GM19035 (cell line): ENCODE data around the gene BYSL.

Experiments
- ATAC-seq: cut with Tn5 transposase; IDR thresholded peaks from one replicate; pipeline ENCODE4 v1.9.1; 2021; ENCODE audit not compliant: unreplicated experiment

Gene BYSL, protein sequence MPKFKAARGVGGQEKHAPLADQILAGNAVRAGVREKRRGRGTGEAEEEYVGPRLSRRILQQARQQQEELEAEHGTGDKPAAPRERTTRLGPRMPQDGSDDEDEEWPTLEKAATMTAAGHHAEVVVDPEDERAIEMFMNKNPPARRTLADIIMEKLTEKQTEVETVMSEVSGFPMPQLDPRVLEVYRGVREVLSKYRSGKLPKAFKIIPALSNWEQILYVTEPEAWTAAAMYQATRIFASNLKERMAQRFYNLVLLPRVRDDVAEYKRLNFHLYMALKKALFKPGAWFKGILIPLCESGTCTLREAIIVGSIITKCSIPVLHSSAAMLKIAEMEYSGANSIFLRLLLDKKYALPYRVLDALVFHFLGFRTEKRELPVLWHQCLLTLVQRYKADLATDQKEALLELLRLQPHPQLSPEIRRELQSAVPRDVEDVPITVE

DNA sequence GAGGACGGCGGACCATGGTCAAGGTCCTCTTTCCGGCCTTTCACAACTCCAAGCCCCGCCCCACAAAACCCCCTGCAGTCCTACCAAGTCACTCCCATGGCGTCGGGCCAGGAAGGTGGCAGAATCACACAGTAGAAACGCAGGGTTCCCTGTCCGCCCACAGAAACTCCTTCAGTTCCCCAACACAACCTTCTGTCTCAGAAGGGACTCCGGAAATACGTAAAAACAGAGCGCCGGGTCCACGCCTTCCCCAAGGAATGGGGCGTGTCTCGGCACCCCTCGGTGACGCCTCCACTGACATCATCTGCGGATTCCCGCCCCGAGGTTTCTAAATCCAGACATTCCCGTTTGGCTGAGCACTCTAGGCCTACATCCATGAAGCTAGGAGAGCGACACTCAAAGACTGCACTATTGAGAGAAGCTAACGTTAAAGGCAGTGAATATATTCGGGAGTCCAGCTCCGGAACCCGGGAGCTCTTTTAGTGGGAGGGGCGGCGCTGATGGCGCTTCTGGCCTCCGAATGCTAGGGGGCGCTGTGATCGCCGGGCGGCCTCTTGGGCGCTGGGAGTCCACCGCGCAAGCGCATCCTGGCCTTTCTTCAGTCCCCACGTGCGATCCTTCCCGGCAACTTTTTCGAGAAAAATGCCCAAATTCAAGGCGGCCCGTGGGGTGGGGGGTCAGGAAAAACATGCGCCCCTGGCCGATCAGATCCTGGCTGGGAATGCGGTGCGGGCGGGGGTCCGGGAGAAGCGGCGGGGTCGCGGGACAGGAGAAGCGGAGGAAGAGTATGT is at the start of gene BYSL, which contains the start of gene MED20:
BYSL (plus strand) TSS at position 579 of the 791 bp plus-strand sequence; CDS start at position 643, 64 bp downstream.
MED20 (minus strand) TSS at position 219 of the 791 bp plus-strand sequence; CDS start at position 98, 121 bp downstream.
- ATAC-seq, result peak; percentile 93

DNA sequence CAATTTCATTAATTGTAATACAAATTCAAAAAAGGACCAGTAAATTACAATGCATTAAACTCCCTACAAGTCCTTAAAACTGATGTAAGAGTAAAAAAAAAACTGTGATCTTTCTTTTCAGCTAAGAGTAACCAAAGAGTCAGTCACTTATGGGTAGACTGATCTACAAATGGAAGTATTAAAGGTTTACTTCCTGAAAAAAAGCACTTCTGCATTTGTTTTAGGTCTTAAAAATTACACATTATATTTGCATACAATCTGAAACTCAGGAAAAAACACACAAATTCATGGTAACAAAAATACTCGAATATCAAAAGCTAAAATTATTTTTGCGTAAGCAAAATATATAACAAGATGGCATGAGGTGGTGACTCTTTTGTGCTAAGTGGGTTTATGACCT is 49.6 kb upstream of the BYSL start:
- no peak for ATAC-seq

DNA sequence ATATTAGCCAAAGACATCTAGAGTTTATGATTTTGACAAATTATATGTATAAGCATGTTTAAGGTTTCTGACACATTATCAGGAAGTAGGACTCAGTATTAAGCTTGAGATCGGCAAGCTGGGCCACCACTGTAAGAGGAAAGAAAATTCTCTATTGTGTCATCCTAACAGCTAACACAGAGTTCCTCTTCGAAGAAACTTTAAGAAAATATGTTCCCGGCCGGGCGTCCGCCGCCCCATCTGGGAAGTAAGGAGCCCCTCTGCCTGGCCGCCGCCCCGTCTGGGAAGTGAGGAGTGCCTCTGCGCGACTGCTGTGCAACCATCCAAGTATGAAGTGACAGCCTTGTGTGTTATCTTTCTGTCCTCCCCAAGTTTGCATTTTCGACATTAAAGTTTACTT is 49.2 kb upstream of the BYSL start:
- ATAC-seq, result no peak

DNA sequence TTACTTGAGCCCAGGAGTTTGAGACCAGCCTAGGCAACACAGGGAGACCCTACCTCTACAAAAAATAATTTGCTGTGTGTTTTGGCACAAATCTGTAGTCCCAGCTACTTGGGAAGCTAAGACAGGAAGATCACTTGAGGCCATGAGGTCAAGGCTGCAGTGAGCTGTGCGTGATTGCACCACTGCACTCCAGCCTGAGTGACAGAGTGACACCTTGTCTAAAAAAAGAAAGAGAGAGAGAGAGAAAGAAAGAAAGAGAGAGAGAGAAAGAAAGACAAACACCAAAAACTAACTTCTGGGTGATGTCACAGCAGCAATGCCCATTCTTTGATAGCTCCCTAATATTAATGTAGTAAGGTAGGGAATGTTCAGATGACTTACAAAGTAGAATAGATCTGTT is 46.6 kb upstream of the BYSL start:
- ATAC-seq, result no peak

DNA sequence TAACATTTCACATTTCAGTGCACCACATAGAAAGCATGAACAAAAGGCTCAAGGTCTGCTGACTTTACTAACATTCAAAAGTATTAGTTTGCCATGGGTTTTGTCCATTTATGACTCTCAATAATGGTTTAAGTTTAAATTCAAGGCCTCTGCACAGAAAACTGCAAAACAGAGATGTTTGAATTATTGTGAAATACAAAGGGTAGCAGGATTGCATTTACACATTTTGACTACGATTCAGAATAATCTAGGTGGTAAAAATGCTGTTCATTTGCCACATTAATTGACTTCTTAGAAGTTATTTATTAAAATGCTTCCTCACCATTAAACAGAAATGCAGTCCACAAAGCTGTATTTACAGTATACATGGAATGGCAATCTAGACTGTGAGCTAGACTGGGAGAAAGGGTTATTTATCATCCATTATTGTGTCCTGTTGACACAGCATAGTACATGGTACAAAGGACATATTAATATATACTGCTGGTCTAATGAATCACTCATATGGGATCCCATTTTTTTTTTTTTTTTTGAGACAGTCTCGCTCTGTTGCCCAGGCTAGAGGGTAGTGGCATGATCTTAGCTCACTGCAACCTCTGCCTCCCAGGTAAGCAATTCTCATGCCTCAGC is 44.1 kb upstream of the BYSL start:
- no peak for ATAC-seq

DNA sequence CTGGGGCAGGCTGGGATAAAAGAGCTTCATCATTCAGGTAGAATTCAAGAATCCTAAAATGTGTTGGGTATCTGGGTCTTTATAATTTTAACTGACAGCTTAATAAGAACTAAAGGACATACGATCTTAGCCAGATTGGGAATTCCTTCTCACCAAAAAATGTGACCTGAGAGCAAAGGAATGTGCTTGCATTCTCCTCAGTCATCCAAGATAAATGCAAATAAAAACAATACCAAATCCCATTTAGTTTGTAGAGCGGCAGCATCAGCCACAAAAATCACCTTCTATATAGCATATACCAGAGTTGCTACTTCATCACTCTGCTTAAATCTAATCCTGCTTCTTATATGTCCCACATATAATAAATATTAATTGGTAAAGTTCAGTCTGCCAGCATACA is 43.1 kb upstream of the BYSL start:
- ATAC-seq, result no peak

DNA sequence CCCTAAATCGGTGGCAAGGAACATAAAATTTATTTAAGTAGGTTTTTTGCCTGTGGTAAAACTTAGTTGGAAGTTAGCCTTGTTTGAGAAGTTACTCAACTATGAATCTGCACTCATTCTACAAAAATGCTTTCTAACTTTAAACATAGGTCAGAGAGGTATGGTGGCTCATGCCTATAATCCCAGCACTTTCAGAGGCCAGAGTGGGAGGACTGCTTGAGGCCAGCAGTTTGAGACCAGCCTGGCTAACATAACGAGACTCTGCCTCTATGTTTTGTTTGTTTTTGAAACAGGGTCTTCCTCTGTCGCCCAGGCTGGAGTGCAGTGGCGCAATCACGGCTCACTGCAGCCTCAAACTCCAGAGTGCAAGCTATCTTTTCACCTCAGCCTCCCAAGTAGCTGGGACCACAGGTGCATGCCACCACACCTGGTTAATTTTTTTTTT is 42.3 kb upstream of the BYSL start:
- no peak for ATAC-seq

DNA sequence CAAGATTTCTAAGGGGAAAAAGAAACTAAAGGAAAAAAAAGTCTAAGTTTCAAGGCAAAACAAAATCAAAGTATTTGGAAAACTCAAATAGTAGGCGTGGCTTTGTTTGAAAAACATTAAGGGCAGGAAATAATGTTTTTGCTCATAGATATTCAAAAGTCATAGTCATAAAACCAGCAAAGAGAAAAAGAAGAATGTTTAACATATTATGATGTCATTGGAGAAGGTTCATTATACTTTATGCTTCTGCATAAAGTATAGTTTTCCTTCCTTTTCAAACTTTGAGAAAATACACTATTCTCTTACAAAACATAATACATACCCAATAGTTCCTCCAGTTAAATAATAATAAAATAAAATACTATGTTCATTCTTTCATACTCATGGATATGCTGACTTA is 39.8 kb upstream of the BYSL start:
- ATAC-seq, result no peak

DNA sequence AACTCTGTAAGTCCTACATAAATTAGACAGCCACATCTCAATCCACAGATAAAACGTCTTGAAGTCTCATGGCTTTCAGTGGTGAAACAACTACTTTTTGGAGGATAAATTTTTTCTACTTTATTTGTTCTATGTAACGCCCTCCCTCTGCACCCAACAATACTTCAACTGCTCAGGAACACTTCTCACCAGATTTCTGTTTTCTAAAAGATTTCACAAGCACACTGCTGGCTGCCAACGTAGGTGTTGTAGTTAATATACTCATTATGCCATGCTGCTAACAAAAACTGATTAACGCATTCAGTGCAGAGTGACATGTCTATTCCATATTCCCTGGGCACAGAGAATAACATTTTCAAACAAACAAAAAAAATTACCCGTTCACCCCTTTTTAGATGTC is 36.3 kb upstream of the BYSL start:
- ATAC-seq, result no peak

DNA sequence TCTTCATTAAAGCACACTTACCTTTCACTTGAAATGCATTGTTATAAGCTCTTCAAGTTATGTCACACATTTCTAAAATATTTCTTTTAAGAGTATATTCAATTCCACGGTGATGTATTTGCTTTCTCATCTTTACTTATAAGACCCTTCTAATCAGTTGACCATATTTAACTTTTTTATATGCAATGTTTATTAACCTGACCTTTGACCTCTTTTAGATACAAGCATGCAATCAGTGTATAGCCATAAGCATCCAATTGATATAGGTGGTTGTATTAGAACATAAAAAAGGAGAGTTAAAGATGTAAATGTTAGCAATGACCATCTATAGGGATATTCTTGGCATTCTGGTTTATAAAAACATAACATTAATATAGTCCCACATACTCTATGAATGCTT is 35.4 kb upstream of the BYSL start:
- no peak for ATAC-seq

DNA sequence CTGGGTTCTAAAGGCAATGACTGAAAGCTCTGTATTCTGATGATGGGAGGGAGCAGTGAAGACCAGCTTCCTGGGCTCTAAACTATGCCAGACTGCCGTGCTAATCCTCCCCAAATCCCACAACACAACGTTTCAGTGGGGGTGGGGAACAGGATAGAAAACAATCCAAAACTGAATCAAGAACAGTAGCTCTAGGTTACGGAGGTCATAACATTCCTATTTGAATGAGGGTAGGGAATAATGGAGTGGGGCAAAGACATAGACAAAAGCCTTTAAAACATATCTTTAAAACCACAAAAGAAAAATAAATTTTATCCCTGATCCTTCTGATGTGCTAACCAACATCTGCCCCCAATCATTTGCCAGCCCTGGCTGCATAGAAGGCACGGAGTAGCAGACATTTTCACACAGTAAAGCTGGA is 34.0 kb upstream of the BYSL start:
- ATAC-seq, result no peak

DNA sequence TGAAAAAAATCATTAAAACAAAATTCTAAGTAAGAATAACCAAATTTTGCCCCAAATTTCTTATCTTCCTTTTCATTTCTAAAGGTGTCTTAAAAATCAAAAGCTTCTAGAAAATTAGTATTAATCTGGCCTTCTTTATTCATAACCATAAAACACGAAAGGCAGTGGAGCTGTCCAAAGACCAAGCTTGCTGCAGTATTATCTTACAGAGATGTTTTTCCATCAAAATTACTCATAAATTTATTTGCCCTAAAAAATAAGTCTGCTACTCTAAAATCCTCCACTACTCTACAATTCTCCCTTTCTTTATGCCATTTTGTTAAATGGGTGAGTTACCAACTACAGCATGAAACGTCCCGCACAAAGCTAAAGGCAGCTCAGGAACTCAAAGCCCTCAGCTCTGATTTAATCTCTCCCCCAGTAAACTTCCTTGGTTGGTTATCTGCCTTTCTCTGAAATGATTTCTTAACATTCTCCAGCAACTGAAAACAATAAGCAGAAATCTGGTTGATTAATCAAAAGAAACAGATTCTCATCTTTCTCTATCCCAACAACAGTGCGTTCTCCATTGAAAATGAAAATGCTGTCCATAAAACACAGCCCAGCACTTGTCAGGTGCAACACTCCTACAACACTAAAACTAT is 28.3 kb upstream of the BYSL start:
- ATAC-seq, result no peak

DNA sequence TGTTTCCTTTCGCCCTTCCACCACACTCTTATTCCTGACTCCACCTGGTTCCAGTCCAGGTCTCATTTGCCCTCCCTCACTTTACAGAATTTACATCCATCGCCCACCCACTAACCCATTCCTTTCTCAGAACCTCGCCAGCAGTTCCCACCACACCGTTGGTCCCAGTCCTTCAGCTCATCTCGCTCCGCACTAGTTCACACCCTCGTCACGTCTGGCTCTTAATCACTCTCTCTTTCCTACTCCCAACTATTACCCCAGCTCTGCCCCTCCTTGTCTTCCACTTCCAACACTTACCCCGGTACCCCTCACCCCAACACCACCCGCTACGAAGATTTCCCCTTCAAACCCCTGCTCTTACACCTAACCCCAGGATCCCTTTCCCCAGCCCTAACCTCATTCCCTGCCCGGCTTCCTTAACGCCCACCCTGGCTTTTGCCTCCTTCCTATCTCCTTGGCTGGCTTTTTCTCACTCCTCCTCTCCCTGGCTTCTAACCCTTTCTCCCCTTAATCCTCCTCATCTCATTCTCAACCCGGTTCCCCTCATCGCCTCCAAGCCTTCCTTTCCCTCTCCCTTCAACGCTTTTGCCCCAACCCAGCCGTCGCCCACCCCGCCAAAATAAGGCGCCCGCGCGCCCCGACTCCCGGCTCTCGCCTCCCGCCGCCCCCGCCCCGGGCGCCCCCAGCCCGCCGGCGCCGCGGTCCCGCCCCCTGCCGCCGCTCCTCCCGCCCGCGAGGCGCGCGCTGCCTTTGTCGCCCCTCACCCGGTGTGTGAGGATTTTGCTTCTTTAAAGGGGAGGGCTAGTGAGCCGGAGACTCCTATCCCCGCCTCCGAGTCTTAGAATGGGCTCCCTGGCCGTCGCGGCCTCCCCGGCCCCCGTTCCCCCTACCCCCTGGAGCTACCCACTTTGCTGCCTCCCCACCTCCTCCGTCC is 26.7 kb upstream of the BYSL start:
- peak; percentile 32 for ATAC-seq

DNA sequence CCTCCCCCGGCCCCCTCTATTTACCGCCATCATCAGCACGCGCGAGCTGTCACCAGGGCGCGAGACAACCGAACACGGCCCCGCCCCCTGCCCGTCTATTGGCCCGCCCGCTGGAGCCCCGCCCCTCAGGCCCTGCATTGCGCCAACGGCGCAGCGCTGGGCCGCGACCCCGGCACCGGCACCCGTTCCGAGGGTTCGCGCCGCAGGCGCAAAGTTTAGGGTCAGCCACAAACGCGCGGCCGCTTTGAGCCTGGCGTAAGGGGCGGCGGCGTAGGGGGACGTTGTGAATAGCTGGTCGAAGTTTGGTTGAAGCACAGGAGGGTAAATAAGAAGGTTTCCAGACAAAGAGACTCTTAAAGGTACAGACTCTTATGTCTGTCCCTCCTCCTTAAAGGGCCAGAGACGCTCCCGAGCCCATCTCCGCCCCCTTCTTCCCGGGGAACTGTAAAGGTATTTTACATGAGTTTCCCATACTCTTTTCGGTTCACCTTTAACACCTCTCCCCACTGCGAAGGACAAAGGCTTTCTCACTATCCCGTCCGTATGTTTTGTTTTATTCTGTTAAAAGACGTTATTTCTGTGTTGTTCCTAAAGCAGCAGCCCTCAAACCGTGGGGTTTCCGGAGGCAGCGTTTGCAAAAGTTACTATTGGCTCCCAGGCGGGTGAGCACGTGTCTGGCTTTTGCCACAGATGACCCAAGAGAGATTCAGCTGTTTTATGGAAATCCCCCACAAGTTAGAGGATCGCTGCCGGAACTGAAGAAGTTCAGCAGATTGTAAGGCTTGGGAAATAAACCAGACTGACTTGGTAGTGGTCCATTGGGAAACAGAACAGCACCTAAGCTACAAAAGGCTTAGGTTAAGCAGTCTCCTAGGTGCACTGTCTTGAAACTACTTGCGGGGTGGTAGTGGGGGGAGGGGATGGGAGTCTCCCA is 25.7 kb upstream of the BYSL start, which contains the start of gene USP49:
USP49 (minus strand) TSS at position 76 of the 934 bp plus-strand sequence. CDS start 88,392 bp downstream, outside the sequence.
- ATAC-seq, result peak; percentile 77

DNA sequence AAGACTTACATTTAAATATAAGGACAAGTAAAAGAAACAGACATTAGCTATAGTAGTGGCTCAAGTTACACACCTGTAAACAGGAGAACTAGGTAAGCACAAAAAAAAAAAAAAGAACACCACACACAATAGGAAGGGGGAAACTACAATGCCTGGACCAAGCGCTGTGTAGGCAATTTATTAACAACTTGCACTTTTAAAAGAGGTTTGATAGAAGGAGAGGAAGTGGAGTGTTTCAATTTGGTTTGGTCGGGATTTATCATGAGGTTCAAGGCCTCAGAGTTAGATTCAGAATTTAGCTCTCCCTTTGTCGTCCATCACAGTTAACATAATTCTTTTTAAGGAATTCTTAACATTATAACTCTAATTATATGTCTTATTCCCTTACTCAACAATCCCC is 25.0 kb upstream of the BYSL start:
- no peak for ATAC-seq

DNA sequence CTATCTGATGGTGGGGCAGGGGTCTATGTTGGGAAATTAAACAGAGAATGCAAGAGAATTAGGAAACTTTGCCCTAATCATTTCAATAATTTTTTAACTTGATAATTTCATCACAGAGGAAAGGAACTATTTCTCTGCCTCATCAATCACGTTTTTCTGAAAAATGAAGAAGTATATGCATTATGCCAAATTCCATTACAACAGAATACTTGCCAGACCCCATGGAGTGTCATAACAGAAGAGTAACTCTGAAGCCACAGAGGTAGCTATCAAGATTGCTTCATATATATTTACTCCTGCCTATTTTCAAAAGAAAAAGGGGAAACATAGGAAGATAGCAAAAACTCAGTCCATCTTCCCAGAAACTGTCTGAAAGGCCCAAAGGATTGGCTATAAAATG is 20.4 kb upstream of the BYSL start:
- ATAC-seq, result no peak

DNA sequence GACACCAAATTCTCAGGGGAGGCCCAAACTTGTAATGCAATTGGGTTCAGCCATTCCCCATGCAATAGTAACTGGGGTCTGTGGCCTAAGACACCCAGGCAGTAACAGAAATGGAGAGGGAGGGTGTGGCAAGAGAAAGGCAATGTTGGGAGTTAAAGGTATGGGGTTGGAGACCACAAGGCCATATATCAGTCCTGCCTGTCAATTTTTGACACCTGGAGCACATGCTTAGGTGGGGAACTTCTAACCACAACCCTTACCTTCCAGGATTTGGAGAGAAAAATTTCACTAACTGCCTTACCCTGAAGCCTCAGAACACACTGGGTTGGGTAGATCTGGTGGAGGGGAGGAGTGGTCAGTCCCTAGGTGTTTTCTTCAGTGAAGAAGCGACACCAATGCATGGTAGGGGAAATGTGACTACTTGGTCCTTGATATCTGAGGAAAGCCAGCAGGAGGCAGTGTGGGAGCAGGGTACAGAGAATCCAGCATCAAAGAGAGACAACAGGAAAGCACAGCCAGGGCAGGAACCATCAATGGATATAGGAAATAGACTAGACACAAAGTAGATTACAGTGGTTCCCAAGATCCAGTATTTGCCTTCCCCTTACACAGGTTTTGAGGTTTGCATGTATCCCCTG is 19.3 kb upstream of the BYSL start:
- no peak for ATAC-seq

DNA sequence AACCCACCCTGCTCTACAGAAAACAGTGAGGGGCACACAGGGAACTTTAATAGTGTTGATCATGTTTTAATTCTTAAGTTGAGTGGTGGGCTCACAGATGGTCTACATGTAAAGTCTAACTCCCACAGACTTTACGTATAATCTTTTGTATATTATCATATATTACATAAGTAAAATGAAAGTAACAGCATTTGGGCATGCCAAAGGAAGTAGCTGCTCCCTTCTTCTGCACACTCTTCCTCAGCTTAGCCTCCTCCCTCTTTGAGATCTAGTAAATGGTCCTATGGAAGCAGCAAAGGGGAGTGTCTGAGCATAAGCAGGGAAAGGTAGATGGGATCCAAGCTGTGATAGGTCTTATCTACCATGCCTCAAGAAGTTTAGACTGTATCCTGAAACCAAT is 11.6 kb upstream of the BYSL start:
- ATAC-seq, result no peak
